NOMO-1 treated with DMSO at 0.1 percent for 48 hours (cell line): Measurements from ENCODE around the gene EPHB4.
"Not testable (repeated sequence)": the region's sequence is repeated elsewhere in the genome, so short reads cannot be mapped to it uniquely, and the experiment has no call there.

Experiments used
- DNase-seq: peaks from one replicate; lab custom pipeline; 2025; ENCODE audit not compliant: unreplicated experiment; lab: John Stamatoyannopoulos, UW

EPHB4 gene

DNA sequence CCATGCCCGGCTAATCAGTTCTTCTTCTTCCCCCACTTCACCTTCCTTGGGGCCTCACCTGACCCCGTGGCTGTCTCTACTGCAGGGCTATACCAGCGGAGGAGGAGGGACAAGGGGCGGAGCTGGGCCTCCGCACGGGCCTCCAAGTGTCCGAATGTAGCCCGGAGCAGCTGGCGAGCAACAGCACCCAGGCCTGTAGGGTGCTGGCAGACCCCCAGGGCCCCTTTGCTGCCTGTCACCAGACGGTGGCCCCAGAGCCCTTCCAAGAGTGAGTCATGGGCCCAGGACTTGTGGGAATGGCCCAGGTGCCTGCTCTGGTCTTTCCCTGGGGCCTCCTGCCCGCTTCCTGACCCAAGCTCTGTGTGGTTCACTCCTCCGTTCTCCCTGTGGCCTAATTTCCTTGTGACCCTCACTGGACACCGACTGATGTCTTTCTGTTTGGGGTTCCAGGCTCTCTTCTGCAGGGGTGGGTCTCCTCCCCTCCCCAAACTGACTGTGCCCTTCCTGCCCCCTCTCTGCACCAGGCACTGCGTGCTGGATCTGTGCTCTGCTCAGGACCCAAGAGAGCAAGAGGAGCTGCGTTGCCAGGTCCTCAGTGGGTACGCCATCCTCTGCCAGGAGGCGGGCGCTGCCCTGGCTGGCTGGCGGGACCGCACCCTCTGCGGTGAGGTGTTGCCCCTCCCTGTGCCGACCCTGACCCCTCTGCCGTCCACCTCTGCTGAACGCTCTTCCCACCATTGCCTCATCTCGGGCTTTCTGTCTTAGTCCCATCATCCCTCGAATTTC, 35.2 kb downstream of the EPHB4 start:
- DNase-seq = no peak

DNA sequence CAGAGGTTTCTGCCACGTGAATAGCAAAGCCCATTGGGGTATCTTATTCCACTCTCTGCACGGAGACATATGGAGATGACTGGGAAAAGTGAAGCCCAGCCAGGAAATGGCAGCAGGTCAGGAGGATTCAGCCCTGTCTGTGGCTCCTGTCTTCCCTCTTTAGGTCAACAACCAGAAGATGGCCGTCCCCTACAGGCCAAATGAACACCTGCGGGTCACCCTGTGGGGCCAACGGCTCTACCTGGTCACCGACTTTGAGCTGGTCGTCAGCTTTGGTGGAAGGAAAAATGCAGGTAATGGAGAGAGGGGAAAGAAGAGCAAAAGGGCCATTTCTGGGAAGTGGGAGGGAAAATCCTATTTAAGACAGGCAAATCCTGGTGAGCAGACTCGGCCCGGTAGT, 38.3 kb downstream of the EPHB4 start:
- no peak for DNase-seq

DNA sequence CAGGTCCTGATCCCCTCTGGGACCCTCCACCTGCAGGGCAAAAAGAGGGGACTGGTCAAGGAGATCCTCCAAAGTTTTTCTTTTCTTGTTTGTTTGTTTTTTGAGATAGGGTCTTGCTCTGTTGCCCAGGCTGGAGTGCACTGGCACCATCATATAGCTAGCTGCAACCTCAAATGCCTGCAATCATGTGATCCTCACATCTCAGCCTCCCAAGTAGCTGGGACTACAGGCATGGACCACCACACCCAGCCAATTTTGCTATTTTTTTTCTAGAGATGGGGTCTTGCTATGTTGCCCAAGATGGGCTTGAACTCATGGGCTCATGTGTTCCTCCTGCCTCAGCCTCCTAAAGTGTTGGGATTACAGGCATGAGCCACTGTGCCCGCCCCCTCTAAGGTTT, 41.0 kb downstream of the EPHB4 start:
- DNase-seq = no peak

DNA sequence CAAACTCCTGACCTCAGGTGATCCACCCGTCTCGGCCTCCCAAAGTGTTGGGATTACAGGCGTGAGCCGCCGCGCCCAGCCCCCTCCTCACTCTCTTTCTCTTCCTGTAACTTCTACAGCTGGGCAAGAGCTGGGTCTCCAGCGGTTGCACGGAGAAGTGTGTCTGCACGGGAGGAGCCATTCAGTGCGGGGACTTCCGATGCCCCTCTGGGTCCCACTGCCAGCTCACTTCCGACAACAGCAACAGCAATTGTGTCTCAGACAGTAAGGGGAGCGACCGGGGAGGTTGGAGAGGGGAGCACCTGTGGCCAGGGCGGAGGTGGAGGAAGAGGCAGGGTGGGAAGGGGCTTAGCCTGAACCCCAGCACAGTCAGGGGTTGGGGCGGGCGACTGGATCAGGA, 41.4 kb downstream of the EPHB4 start:
- DNase-seq = no peak

DNA sequence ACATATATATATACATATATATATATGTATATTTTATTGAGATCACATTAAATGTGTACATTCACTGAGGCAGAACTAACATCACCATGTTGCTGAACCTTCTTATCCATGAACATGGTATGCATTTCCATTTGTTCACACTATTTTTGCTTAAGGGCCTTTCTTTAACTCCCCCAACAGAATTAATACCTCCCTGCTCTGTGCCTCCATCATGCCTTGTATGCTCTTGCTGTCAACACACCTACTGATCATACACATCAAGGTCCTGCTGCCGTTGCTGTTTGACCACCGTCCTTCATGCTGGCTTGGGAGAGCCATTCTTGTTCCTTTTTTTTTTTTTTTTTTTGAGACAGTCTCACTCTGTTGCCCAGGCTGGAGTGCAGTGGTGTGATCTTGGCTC, 43.5 kb downstream of the EPHB4 start:
- DNase-seq = no peak

DNA sequence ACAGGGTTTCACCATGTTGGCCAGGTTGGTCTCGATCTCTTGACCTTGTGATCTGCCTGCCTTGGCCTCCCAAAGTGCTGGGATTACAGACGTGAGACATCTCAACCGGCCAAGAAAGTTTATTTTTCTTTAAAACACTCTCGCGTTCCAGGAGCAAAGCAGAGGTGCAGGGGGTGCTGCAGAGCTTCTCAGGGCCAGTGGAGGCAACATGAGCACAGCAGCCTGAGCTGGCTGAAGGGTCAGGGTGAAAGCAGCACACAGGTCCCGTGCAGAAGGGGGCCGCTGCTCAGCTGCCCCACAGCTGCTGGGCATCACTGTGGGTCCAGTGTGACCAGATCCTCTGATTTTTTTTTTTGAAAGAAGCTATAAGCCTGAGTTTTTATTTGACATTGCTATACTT, 46.1 kb downstream of the EPHB4 start:
- DNase-seq = no peak

DNA sequence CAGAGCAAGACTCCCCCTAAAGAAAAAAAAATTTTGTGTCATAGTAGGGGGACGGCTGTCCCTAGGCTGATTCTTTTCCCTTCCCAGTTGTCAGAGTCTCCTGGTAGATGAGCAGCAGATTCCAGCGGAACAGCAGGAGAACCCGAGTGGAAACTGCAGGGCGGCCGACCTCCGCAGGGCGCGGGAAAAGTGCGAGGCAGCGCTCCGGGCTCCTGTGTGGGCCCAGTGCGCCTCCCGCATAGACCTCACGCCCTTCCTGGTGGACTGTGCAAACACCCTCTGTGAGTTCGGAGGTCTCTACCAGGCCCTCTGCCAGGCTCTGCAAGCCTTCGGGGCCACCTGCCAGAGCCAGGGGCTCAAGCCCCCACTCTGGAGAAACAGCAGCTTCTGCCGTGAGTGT, 48.0 kb downstream of the EPHB4 start:
- no peak for DNase-seq

DNA sequence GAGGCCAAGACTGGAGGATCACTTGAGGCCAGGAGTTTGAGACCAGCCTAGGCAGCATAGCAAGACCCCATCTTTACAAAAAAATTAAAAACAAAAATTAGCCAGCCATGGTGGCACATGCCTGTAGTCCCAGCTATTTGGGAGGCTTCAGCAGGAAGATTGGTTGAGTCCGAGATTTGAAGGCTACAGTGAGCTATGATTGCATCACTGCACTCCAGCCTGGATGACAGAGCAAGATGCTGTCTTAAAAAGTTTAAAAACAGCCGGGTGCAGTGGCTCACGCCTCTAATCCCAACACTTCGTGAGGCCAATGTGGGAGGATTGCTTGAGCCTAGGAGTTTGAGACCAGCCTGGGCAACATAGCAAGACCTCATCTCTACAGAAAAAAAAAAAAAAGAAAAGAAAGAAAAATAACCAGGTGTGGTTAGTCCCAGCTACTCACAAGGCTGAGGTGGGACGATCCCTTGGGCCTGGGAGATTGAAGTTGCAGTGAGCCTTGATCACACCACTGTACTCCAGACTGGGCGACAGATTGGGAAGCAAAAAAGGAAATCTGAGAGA, 49.2 kb downstream of the EPHB4 start:
- no peak for DNase-seq

DNA sequence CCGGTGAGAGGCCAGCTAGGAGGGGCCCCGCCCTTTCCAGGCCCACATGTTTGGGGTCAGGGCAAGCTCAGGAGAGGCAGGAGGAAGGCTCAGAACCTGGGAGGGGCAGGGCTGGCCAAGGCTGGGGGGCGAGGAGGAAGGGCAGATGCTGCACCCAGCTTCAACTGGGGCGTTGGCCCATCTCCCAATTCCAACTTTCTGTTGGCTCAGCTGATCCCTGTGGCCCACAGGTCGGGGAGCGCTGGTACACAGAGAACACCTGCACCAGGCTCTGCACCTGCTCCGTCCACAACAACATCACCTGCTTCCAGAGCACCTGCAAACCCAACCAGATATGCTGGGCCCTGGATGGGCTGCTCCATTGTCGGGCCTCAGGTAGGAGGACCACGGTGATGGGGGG, 53.8 kb downstream of the EPHB4 start:
- no peak for DNase-seq

DNA sequence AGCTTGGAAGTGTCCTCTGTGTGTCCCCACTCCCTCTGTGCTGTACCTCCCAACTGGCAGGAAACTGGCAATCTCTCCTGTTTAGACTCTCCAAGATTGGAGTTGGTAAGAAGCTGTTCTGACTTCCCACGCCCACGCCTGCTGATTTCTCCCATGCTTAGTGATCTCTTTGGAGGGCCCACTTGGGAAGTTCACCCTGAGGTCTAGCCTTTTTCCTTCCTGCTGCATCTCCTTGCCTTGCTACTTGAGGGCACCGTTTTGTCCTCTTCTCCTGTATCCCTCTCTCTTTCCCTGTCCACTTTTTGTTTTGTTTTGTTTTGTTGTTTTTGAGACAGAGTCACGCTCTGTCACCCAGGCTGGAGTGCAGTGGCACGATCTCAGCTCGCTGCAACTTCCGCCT, 58.5 kb downstream of the EPHB4 start:
- no peak for DNase-seq

DNA sequence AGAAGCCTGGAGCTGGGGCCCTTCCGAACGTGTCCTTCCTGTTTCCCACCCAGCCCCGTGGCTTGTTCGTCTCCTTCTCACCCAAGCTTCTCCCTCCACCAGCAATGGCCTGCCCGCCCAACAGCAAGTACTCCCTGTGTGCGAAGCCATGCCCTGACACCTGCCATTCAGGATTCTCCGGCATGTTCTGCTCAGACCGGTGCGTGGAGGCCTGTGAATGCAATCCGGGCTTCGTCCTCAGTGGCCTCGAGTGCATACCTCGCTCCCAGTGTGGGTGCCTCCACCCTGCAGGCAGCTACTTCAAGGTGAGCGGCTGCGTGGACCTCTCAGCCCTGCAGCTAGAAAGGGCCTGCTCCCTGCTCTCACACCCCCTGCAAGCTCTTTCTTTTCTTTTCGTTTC, 62.1 kb downstream of the EPHB4 start:
- DNase-seq = no peak

DNA sequence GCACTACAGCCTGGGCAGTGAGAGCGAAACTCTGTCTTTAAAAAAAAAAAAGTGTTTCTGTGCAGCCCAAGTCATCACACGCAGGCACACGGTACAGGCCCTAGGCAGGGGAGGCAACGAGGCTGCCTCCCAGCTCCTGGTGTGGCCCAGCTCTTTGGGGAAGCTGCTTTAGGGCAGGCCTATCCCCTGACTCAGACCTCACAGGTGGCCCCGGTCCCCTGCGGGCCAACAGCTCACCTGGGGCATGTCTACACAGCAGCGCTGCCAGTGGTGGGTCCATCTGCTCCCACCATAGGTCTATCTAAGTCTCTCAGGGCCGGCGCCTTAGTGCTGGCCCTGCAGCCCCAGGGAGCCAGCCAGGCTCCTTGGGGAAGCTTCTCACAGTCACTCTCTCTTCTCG, 62.5 kb downstream of the EPHB4 start:
- DNase-seq = no peak

DNA sequence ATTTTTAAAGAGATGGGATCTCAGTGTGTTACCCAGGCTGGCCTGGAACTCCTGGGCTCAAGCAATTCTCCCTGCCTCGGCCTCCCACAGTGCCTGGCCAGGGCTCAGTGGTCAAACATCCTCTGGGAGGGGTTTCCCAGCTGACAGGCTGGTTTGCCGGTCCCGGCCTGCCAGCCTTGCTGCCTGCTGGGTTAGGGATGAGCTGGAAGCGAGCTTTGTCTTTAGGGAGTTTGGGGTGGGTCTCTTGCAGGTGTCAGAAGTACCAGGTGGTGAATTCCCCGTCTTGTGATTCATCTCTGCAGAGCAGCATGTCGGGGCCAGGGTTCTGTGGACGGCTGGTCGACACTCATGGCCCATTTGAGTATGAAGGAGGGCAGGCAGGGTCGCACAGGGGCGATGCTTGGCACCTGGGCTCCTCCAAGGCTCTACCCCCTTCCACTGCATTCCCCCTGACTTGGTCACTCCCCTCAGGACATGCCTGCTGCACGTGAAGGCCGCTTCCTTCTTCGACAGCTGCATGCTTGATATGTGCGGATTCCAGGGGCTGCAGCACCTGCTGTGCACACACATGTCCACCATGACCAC, 63.7 kb downstream of the EPHB4 start:
- no peak for DNase-seq

DNA sequence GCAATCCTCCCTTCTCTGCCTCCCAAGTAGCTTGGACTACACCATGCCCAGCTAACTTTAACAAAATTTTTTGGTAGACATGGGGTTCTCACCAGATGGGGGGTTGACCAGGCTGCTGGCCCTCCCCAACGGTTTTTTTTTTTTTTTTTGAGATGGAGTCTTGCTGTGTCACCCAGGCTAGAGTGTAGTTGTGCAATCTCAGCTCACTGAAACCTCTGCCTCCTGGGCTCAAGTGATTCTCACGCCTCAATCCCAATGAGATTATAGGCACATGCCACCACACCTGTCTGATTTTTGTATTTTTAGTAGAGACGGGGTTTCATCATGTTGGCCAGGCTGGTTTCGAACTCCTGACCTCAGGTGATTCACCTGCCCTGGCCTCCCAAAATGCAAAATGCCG, 64.5 kb downstream of the EPHB4 start:
- DNase-seq = not testable (repeated sequence)

DNA sequence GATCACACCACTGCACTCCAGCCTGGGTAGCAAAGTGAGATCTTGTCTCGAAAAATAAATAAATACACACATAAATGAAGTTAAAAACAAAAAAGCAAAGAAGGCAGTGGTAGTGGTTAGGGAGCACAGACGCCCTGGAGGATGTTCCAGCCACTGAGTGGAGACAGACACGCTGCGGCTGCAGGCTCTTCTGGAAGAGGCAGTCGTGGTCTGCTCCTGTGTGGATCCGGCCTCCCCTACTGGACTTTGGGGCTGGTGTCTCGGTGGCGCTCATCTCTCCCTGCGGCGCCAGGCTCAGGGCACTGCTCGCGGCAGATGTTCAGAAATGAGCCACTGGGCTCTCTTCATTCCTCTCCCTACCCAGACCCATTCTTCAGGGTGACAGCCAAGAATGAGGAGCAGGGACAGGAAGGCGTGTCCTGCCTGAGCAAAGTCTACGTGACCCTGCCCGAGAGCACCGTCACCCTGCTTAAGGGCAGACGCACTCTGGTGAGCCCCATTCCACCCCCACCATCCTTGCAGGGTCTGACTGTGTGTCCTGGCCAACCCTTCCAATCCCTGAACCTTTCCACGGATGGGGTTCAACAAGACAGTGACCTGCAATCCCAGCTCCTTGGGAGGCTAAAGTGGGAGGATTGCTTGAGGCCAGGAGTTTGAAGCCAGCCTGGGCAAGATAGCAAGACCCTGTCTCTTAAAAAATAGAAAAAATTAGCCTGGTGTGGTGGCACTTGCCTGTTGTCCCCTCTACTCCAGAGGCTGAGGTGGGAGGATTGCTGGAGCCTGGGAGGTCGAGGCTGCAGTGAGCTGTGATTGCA, 67.8 kb downstream of the EPHB4 start:
- no peak for DNase-seq

DNA sequence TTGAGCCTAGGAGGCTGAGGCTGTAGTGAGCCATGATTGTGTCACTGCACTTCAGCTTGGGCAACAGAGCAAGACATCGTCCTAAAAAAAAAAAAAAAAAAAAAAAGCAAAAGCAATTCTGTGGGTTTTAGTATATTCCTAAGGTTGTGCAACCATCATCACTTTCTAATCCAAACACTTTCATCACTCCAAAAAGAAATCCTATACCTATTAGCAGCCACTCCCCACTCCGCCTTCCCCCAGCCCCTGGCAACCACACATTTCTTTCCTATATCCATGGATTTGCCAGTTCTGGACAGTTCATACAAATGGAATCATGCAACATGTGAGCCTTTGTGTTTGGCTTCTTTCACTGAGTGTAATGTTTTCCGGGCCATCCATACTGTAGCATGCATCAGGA, 73.6 kb downstream of the EPHB4 start:
- no peak for DNase-seq

DNA sequence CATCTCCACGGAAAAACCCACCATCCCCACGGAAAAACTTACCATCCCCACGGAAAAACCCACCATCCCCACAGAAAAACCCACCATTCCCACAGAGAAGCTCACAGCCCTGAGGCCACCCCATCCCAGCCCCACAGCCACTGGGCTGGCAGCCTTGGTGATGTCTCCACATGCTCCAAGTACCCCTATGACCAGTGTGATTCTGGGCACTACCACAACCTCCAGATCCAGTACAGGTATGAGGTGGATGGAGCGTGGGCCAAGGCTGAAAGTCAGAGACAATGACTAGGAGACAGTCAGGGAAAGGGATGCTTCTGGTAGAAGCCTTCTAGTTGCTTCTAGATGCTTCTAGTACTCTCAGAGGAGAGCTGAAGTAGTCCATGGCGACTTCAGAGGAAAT, 74.3 kb downstream of the EPHB4 start:
- no peak for DNase-seq
